GM18505 (cell line): ENCODE results near the gene UGT8.

Source experiments
- ATAC-seq: cut with Tn5 transposase; IDR thresholded peaks from one replicate; pipeline ENCODE4 v1.9.1; 2021; ENCODE audit not compliant: unreplicated experiment
- POLR2A ChIP-seq: IDR thresholded peaks from 4 replicates; pipeline ENCODE4 v1.6.1; 2011; ENCODE audit warnings: borderline replicate concordance; ENCODE audit not compliant: insufficient read depth, insufficient read length; ENCODE audit errors: extremely low read depth

Gene UGT8

DNA sequence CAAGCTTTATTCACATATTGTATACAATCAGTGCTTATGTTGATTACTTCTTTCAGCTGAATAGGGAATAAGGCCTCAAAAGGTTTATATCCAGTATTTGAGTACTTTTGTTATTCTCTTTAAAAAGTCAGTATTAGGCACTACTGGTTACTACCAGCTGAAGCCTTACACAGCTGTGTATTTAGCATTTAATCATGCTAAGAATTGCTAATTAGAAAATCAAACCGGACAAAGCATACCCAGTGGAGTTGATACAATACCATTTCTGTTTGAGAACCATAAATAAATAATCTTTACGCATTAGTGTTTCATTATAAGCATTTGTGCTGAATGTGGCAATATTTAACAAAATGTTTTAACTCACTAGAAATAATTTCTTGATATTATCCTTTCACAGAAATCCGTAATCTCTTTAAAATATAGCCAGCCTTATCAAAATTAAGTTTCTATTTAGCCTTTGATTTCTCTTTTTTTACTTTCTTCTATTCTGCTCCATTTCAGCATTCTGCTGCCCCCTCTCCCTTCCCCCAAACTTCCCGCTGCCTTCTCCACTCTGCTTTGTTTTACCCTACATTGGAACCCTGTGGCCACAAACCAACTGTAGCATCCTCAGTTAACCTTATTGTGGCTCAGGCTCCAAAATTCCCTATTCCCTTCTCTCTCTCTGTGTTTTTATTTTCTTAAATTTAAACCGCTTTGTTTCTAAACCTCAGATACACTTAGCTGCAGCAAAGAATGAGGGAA lies 37.8 kb downstream of the UGT8 start:
- ATAC-seq: no peak
- TF ChIP-seq POLR2A: no peak

DNA sequence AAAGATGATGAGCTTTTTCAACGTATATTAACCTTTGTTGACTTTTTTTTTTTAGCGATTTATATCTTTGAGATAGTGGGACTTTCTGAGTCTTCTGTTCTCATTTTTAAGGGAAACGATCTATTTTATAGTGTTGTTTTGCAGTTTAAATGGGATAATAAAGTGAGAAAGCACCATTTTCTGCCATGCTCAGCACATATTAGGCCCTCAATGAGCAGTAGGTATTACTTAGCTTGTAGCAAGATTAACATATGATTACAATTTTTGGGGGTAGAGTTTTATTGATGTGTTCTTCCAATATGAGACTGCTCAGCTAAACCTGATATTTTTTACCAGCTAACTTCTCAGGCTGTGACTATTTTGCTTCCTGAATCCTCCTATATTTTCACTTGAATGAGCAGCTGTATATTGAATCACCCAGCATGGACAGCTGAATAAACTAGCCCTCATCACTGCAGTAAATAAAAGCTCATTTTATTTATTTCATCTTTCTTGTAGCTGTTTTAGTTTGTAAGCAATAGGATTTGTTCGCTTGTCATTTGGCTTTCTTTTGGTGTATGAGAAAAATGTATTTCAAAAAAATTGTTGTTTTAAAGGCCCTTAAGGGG lies 43.7 kb downstream of the UGT8 start:
- TF ChIP-seq POLR2A: no peak
- ATAC-seq: no peak

DNA sequence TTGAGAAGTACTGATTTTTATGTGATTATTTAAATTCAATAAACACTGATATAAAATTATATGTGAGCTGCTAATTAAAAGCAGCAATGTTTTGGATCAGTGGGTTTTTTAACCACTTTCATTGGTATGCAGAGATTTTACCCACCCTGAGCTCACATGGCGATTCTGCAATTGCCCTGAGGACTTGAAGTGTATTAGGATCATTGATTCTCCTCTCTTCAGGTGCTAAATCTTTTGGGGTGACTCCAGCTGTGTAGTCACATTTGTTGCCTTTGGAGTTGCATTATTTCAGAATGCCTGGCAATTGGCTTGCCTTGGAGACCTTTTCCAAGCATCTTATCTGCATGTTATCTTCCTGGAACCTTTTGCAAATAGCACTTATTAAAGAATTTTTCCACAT lies 51.3 kb downstream of the UGT8 start:
- ATAC-seq: no peak
- TF ChIP-seq POLR2A: no peak

DNA sequence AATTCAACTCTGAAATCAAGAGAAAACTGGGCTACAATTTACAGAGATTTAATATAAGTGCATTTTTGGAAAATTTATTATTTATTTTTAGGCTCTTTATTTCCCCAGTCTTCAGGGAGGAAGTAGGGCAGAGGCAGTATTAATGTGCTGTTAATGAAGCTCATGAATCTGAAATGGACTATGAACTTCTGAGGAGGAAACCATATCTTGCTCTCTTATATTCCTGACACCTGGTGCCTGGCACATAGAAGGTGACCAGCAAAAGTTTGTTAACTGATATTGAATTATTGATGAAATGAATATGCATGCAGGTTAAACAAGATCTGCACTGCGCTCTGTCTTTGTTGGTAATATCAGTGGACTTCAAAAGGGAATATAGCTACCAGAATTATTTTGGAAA lies 55.1 kb downstream of the UGT8 start:
- no peak for TF ChIP-seq POLR2A
- ATAC-seq: no peak

DNA sequence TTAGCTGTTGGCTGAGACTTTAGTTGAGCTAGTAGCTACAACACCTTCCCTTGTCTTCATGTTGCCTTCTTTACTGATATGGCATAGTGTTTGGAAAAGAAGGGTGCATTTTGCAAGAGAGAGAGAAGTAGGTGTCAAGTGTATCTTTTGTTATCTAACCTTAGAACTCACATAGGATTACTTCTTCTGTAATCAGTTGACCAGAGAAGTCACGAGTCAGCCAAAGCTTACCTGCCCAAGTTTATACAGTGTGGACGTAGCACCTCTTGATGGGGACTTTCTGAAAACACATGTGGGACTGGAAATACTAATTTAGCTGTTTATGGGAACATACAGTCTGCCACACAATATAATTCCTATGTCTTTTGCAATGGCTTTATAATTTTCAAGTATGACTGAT lies 56.0 kb downstream of the UGT8 start:
- no peak for ATAC-seq
- TF ChIP-seq POLR2A: no peak

DNA sequence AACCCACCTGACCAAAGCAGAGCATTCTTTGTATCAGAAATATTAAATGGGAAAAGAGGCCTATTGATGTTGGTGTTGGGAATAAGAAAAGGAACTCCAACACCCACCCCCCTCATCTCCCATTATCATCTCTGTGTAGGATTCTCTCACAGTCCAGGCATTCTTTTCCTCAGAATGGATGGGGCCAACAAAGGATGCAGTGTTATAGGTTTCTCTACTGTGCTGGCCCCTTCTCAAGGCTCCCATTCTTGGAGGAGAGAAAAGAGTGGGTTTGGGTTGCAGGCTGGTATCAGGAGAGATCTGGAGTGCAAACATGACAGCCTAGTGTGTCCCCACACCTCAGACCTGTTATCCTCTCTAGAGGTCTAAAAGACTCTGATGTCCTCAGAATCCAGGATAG lies 59.6 kb downstream of the UGT8 start:
- TF ChIP-seq POLR2A: no peak
- no peak for ATAC-seq

DNA sequence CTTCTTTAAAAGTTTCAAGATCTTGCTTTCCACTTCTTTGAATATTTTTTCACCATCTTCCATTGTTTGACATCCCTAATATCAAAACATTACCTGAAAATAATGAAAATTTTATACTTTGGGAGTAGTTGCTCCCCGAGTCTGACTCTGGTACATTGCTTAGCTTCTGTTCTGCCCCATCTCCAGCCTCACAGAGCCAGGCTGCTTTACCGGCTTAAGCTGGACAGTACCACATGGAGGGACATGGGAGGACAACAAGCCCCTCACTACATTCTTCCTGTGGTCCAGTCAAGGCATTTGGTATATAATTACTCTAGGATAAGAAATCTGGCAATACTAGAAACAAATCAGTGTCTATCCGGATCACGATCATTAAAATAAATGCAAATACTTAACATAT lies 60.2 kb downstream of the UGT8 start:
- no peak for TF ChIP-seq POLR2A
- ATAC-seq: no peak

DNA sequence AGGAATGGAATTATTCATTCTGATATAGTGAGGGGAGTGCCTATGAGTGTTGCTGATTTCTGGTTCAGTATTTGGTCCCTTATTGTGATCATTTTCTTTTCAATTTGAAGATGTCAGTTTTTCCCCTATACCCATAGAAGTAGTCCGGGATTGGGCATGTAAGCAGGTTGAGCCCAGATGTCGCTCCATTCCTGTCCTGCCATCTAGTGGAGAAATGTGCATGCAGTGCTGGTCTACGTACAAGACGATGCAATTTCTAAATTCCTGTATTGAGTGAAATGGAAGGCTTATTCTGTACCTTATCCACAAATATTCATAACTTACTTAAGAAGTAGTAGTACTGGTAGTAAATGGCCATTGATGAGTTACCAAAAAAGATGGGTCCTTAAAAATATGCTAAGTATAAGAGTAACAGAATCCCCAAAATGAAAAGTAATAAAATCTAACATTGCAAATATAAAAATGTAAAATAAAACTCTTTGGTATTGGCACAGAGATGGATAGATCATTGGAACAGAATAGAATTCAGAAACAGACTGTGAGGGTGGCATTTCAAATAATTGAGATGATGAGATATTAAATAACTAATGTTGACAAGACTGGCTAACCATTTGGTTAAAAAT lies 60.9 kb downstream of the UGT8 start:
- no peak for TF ChIP-seq POLR2A
- ATAC-seq: peak; percentile 94

DNA sequence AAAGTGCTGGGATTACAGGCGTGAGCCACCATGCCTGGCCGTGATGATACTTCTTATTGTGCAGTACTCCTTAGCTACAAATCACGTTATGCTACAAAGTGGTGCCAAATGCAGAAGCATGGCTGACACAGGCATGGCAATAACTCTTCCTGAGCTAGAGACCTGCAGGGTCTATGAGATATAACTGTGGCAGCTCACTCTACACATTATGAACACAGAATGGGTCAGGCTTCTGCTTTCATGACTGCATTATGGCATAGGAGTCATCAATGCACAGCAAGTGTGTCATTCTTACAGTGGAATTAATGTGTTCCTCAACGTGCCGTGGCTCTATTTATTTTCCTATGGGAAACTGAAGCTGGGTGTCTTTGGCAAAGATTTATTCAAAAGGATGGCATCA lies 64.5 kb downstream of the UGT8 start:
- ATAC-seq: no peak
- no peak for TF ChIP-seq POLR2A

DNA sequence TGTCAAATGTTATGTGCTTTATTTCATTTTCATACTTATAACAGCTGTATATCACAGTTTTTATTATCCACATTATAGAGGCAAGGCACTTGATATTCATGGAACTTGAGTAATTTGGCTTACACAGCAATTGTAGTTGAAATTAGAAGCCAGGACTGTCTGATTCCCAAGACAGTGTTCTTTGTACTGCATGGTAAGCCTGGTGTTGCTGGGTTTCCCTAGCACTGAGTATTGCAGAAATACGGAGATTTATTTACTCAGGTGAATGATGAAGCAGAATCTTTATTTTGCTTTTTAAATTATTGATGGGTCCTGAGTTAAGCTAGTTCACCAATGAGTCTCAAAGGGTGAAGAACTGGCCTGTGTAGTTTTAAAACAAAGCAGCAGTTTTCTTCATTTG lies 70.0 kb downstream of the UGT8 start:
- no peak for ATAC-seq
- TF ChIP-seq POLR2A: no peak

DNA sequence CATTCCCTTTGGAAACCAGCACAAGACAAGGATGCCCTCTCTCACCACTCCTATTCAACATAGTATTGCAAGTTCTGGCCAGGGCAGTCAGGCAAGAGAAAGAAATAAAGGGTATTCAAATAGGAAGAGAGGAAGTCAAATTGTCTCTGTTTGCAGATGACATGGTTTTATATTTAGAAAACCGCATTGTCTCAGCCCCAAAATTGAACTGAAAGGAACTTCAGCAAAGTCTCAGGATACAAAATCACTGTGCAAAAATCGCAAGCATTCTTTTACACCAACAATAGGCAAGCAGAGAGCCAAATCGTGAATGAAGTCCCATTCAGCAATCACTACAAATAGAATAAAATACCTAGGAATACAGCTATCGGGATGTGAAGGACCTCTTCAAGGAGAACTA lies 72.1 kb downstream of the UGT8 start:
- peak; percentile 59 for ATAC-seq

DNA sequence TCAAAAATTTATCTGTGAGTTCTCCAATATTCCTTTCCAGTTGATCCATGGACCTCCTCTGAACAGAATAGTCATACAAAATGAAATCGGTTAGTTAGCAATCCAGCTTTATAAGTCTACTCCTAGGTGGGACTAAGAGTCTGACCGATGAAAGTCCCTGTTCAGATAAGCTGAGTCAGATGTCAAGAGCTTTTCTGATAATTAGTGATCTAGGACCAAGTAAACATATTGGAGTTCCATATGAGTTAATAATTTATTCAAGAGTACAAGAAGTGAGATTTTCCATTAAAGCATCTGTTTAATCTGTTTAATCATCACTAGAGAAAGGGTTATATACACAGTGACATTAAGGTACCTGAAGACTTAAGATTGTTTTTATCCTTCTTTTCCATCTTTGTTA lies 74.7 kb downstream of the UGT8 start:
- no peak for TF ChIP-seq POLR2A
- ATAC-seq: no peak

DNA sequence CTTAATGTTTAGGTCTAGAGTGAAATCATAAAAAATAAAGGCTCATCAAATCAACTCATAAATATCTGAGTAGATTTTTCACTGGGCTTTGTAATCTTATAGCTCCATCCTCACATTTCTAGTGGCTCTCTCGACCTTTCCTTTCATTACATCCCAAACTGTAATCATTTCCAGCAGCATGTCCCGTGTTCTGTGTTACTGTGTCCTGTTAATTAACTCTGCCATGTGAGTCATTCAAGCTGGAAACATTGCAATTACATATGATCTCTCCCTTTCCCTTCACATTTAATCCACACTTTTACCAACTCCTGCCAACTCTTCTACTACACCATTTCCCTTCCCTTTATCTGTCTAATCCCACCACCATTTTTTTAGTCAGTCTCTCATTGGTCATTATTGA lies 75.5 kb downstream of the UGT8 start:
- no peak for ATAC-seq
- TF ChIP-seq POLR2A: no peak

DNA sequence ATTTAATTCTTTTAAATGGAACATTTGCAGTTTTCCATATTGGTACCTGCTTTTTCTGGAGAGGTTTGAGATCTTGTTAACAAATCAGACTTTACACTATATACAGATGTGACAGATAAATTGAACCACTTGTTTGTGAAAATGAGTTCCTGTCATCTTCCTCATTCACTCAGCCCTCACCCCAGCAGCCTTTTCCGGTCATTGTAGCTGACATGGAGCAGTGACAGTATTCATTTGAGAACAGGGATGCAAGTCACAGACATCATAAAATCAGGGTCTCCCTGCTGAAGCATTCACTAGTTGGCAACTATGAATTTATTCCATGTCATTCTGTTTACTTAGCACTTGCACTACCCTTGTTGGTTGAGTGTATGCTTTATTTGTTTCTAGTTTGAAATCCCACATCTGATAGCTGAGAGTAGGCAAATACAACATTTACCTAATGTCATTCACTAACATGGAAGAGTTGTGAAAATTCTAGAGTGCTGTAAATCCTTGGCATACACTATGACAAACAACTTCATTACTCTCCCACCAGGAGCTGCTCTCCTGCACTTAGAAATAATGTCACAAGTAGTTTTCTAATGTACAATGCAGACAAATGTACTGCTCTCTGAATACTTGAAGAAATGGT lies 78.9 kb downstream of the UGT8 start:
- no peak for ATAC-seq
- no peak for TF ChIP-seq POLR2A
